Keratinocyte (primary cell): ENCODE data around the gene GBA3. TPM values are rescaled to one million over a fixed set of nuclear protein-coding genes. Genes with fewer than 3 reads are reported as not detected.

Experiments used
- DNase-seq: peaks from one replicate; pipeline ENCODE4 v3.0.0-alpha.2; 2011; ENCODE audit warnings: low read depth, missing footprints, low spot score
- FAIRE-seq: peaks from 2 replicates; lab custom pipeline; 2011; peaks lifted over from hg19 to GRCh38; lab: Jason Lieb, UNC
- H2AFZ ChIP-seq: 2 replicates; pipeline ENCODE4 v1.6.0; 2012; ENCODE audit warnings: low read length, control low read depth, inconsistent platforms; ENCODE audit not compliant: control insufficient read depth
- H3K27ac ChIP-seq: 2 replicates; pipeline ENCODE4 v1.5.1; 2011; ENCODE audit warnings: low read length; ENCODE audit not compliant: control insufficient read depth, insufficient read depth
- H3K27me3 ChIP-seq: 3 replicates; pipeline ENCODE4 v1.6.0; 2011; ENCODE audit warnings: low read length; ENCODE audit not compliant: control insufficient read depth, insufficient read depth; ENCODE audit errors: extremely low read depth
- H3K36me3 ChIP-seq, 2 experiments: 2 replicates in 1 of 2; 3 replicates in 1 of 2; pipeline ENCODE4 v1.5.1; 2011; ENCODE audit warnings: low read length in 2 of 2, mild to moderate bottlenecking in 1 of 2; ENCODE audit not compliant: control insufficient read depth in 2 of 2, insufficient read depth in 2 of 2; ENCODE audit errors: extremely low read depth in 1 of 2
- H3K4me1 ChIP-seq: 3 replicates; pipeline ENCODE4 v1.5.1; 2011; ENCODE audit warnings: low read length; ENCODE audit not compliant: control insufficient read depth, insufficient read depth; ENCODE audit errors: extremely low read depth
- H3K4me2 ChIP-seq: 3 replicates; pipeline ENCODE4 v1.6.0; 2011; ENCODE audit warnings: low read depth, low read length; ENCODE audit not compliant: control insufficient read depth, insufficient read depth; ENCODE audit errors: extremely low read depth
- H3K4me3 ChIP-seq, 3 experiments: fragments of 200-600 bp in 1 of 3; sonication (generic) in 1 of 3; 2 replicates in 2 of 3; 3 replicates in 1 of 3; pipeline ENCODE4 v1.5.1; 2011 to 2016; ENCODE audit warnings: low read length in 3 of 3, mild to moderate bottlenecking in 3 of 3, control low read depth in 2 of 3, inconsistent platforms in 1 of 3, low read depth in 1 of 3, mixed read lengths in 1 of 3, mixed run types in 1 of 3, moderate library complexity in 1 of 3; ENCODE audit not compliant: control insufficient read depth in 2 of 3, insufficient read depth in 2 of 3; ENCODE audit errors: extremely low read depth in 1 of 3
- H3K79me2 ChIP-seq: 2 replicates; pipeline ENCODE4 v1.6.0; 2012; ENCODE audit warnings: low read length; ENCODE audit not compliant: control insufficient read depth, insufficient read depth
- H3K9ac ChIP-seq: 3 replicates; pipeline ENCODE4 v1.6.0; 2011; ENCODE audit warnings: low read length; ENCODE audit not compliant: control insufficient read depth, insufficient read depth; ENCODE audit errors: extremely low read depth
- H3K9me1 ChIP-seq: 3 replicates; pipeline ENCODE4 v1.6.0; 2011; ENCODE audit warnings: low read length; ENCODE audit not compliant: control insufficient read depth, insufficient read depth; ENCODE audit errors: extremely low read depth
- H3K9me3 ChIP-seq: 2 replicates; pipeline ENCODE4 v1.5.1; 2012; ENCODE audit warnings: low read depth, low read length; ENCODE audit not compliant: control insufficient read depth
- H4K20me1 ChIP-seq: 3 replicates; pipeline ENCODE4 v1.6.0; 2011; ENCODE audit warnings: low read length; ENCODE audit not compliant: control insufficient read depth, insufficient read depth; ENCODE audit errors: extremely low read depth
- EZH2 ChIP-seq: IDR thresholded peaks from one replicate; pipeline ENCODE4 v1.6.1; 2012; ENCODE audit warnings: inconsistent platforms, mild to moderate bottlenecking, low read length, moderate library complexity
- dilution Hi-C: fragments of 300-500 bp; cut with MboI; formaldehyde crosslinking; loops from one replicate; pipeline ENCODE4 v1.7.0; 2020; ENCODE audit warnings: low sequenced_read_pairs; ENCODE audit not compliant: extremely low pct_ligation_motif_present
- polyA plus RNA-seq, 5 experiments: library from polyadenylated mRNA; depleted of rRNA in 3 of 5; stranded (reverse) in 3 of 5; stranded (forward) in 1 of 5; unstranded in 1 of 5; fragments of >200 nt; gene quantifications; 1 replicate in 1 of 5; 2 replicates in 3 of 5; 3 replicates in 1 of 5; pipeline versions ENCODE4 v1.2.1 to v1.2.3, GENCODE V29; 2011 to 2012; ENCODE audit warnings: missing spikeins in 2 of 5, low read depth in 1 of 5, low replicate concordance in 1 of 5
- TF ChIP-seq, protein P1 (sequence below), 3 experiments: IDR thresholded peaks in 1 of 3; conservative IDR thresholded peaks in 1 of 3; optimal IDR thresholded peaks in 1 of 3; 2 replicates in 2 of 3; 3 replicates in 1 of 3; pipeline versions ENCODE3 to v1.5.1; 2011; ENCODE audit warnings: low read length in 3 of 3, mild to moderate bottlenecking in 3 of 3, moderate library complexity in 2 of 3, control low read depth in 1 of 3, inconsistent platforms in 1 of 3; ENCODE audit not compliant: insufficient read depth in 2 of 3; ENCODE audit errors: extremely low read depth in 1 of 3

The GBA3 gene
- polyA plus RNA-seq, 1 donor (not counting 4 experiments of a cell fraction or from before 2014, with no cell fraction given) = not detected

GRCh38 chr4:22736912-22737311 is 44.2 kb downstream of the GBA3 start:
- Histone ChIP-seq H3K27me3 (no peaks in the 10 kb centered on the region), H3K4me3 (no peak overlapping the region), H4K20me1 (no peaks in the 10 kb centered on the region), H3K9ac (no peak overlapping the region), H3K9me1 (no peaks in the 10 kb centered on the region), H3K4me1 (no peaks in the 10 kb centered on the region), H3K36me3 (no peaks in the 10 kb centered on the region), H3K4me2 (no peak overlapping the region), H3K27ac (no peak overlapping the region), H2AFZ (no peak overlapping the region), H3K9me3 (no peaks in the 10 kb centered on the region), H3K79me2 (no peaks in the 10 kb centered on the region)
- no peak for DNase-seq
- TF ChIP-seq EZH2 = no peak
- TF ChIP-seq, protein P1, sequence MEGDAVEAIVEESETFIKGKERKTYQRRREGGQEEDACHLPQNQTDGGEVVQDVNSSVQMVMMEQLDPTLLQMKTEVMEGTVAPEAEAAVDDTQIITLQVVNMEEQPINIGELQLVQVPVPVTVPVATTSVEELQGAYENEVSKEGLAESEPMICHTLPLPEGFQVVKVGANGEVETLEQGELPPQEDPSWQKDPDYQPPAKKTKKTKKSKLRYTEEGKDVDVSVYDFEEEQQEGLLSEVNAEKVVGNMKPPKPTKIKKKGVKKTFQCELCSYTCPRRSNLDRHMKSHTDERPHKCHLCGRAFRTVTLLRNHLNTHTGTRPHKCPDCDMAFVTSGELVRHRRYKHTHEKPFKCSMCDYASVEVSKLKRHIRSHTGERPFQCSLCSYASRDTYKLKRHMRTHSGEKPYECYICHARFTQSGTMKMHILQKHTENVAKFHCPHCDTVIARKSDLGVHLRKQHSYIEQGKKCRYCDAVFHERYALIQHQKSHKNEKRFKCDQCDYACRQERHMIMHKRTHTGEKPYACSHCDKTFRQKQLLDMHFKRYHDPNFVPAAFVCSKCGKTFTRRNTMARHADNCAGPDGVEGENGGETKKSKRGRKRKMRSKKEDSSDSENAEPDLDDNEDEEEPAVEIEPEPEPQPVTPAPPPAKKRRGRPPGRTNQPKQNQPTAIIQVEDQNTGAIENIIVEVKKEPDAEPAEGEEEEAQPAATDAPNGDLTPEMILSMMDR (optimal IDR thresholded peaks at IDR 0.05 in 1 of 3, IDR thresholded peaks at IDR 0.05 in 1 of 3, conservative IDR thresholded peaks at IDR 0.05 in 1 of 3; ENCODE audit: extremely low read depth in 1 of 3, insufficient read depth in 2 of 3, low read length in 3 of 3) = no peak
- dilution Hi-C loops = no loop called here
- FAIRE-seq = no peak

- no peaks in the 10 kb centered on the region for H3K4me1 ChIP-seq
- TF ChIP-seq EZH2 = no peak
- TF ChIP-seq, protein P1 (optimal IDR thresholded peaks at IDR 0.05 in 1 of 3, IDR thresholded peaks at IDR 0.05 in 1 of 3, conservative IDR thresholded peaks at IDR 0.05 in 1 of 3; ENCODE audit: extremely low read depth in 1 of 3, insufficient read depth in 2 of 3, low read length in 3 of 3) = no peak
- no peaks in the 10 kb centered on the region for H3K27me3 ChIP-seq
- dilution Hi-C loops = no loop called here
- H3K36me3 ChIP-seq = no peaks in the 10 kb centered on the region
- no peak for DNase-seq
- no peak overlapping the region for H3K27ac ChIP-seq
- no peaks in the 10 kb centered on the region for H3K79me2 ChIP-seq
- no peaks in the 10 kb centered on the region for H4K20me1 ChIP-seq
- H3K4me2 ChIP-seq = no peak overlapping the region
- no peak overlapping the region for H3K4me3 ChIP-seq
- H3K9me1 ChIP-seq = no peaks in the 10 kb centered on the region
- no peak for FAIRE-seq
- H2AFZ ChIP-seq = no peak overlapping the region
- H3K9me3 ChIP-seq = no peaks in the 10 kb centered on the region
- H3K9ac ChIP-seq = no peak overlapping the region
These were observed 47.2 kb downstream of the GBA3 start for GRCh38 chr4:22739968-22740367.
